OCI-LY7 (cell line): ENCODE data around the gene ZFP14. TPM values are rescaled to one million over a fixed set of nuclear protein-coding genes. Genes with fewer than 3 reads are reported as not detected.

Experiments used
- BruUV-seq: library from RNA; stranded (reverse); fragments of 400-500 nt; replicated peaks from 2 replicates; lab custom pipeline; 2021; lab: Mats Ljungman, UMichigan
- CTCF ChIA-PET: fragments of 300-600 bp; sonication (Branson Sonifier 250); formaldehyde crosslinking; loops from one replicate; lab custom pipeline; 2022; ENCODE audit warnings: antibody characterized with exemption; ENCODE audit not compliant: unreplicated experiment; lab: Charles Lee
- POLR2A ChIA-PET: fragments of 300-600 bp; sonication (Branson Sonifier 250); formaldehyde crosslinking; loops from one replicate; lab custom pipeline; 2022; ENCODE audit warnings: antibody characterized with exemption; lab: Charles Lee
- DNase-seq: peaks from one replicate; pipeline ENCODE4 v3.0.0-alpha.2; 2015; ENCODE audit warnings: low spot score
- H2AFZ ChIP-seq: fragments of 200-600 bp; sonication (generic), shearing (Covaris generic); 2 replicates; pipeline ENCODE4 v1.6.1; 2014; ENCODE audit warnings: mild to moderate bottlenecking, antibody characterized with exemption, low read length, moderate library complexity
- H3K27ac ChIP-seq: fragments of 200-600 bp; sonication (generic); 2 replicates; pipeline ENCODE4 v1.5.1; 2014; ENCODE audit warnings: mixed run types, low read depth, mild to moderate bottlenecking, moderate library complexity, low read length, inconsistent platforms; ENCODE audit not compliant: poor library complexity, severe bottlenecking
- H3K36me3 ChIP-seq: fragments of 200-600 bp; sonication (generic); 2 replicates; pipeline ENCODE4 v1.6.1; 2014; ENCODE audit warnings: mild to moderate bottlenecking, antibody characterized with exemption, low read length, moderate library complexity, mixed read lengths; ENCODE audit not compliant: insufficient read depth
- H3K4me1 ChIP-seq: fragments of 200-600 bp; sonication (generic); 2 replicates; pipeline ENCODE4 v1.5.1; 2014; ENCODE audit warnings: mild to moderate bottlenecking, low read length; ENCODE audit not compliant: insufficient read depth, poor library complexity, severe bottlenecking
- H3K4me2 ChIP-seq: fragments of 200-600 bp; sonication (generic); 2 replicates; pipeline ENCODE4 v1.6.1; 2014; ENCODE audit warnings: mild to moderate bottlenecking, low read length
- H3K4me3 ChIP-seq: fragments of 200-600 bp; sonication (generic); 2 replicates; pipeline ENCODE4 v1.5.1; 2014; ENCODE audit warnings: mild to moderate bottlenecking, low read depth, low read length; ENCODE audit not compliant: poor library complexity, severe bottlenecking
- H3K79me2 ChIP-seq: fragments of 200-600 bp; sonication (generic); 2 replicates; pipeline ENCODE4 v1.6.1; 2016; ENCODE audit warnings: low read depth, mild to moderate bottlenecking, low read length, moderate library complexity, mixed read lengths; ENCODE audit not compliant: insufficient read depth
- H3K9me2 ChIP-seq: fragments of 200-600 bp; sonication (generic); 2 replicates; pipeline ENCODE4 v1.6.1; 2016; ENCODE audit warnings: mild to moderate bottlenecking, low read length, mixed read lengths; ENCODE audit not compliant: insufficient read depth
- H3K9me3 ChIP-seq: fragments of 200-600 bp; sonication (generic); 2 replicates; pipeline ENCODE4 v1.6.1; 2014; ENCODE audit warnings: mild to moderate bottlenecking, mixed run types, low read length, mixed read lengths
- H4K20me1 ChIP-seq: fragments of 200-600 bp; sonication (generic); 2 replicates; pipeline ENCODE4 v1.6.1; 2014; ENCODE audit warnings: mild to moderate bottlenecking, antibody characterized with exemption, low read length, moderate library complexity, mixed read lengths; ENCODE audit not compliant: insufficient read depth
- CTCF ChIP-seq: fragments of 200-600 bp; sonication (generic); conservative IDR thresholded peaks from 2 replicates; pipeline ENCODE4 v1.5.1; 2014; ENCODE audit warnings: mild to moderate bottlenecking, antibody characterized with exemption, low read length, moderate library complexity, mixed read lengths
- EZH2phosphoT487 ChIP-seq: fragments of 200-600 bp; sonication (generic); IDR thresholded peaks from 2 replicates; pipeline ENCODE4 v1.6.1; 2018; ENCODE audit warnings: low read depth, borderline replicate concordance, mild to moderate bottlenecking, mixed run types, antibody characterized with exemption, low read length, moderate library complexity, mixed read lengths
- intact Hi-C: fragments of 100-400 bp; cut with micrococcal nuclease; formaldehyde crosslinking; loops from one replicate; pipeline ENCODE4 v1.10.0; 2022; ENCODE audit not compliant: unreplicated experiment
- total RNA-seq, 2 experiments: library from RNA; depleted of rRNA in 1 of 2; stranded (reverse); fragments of >200 nt in 1 of 2; shearing (Covaris generic) in 1 of 2; gene quantifications; 2 replicates each; pipeline ENCODE4 v1.2.3, GENCODE V29; 2014 to 2022

Gene ZFP14
- total RNA-seq, 2 experiments from 2014 or later, result 5.2 to 6.2 TPM

- POLR2A ChIA-PET, result no interaction called here
- H3K27ac ChIP-seq, result no peak overlapping the region
Observed at GRCh38 chr19:36421749-36422481, 42.9 kb upstream of the ZFP14 start.

GRCh38 chr19:36420961-36421748 lies 42.2 kb upstream of the ZFP14 start:
- Histone ChIP-seq H3K79me2 (peaks cover 21% of the 10 kb centered on the region), H3K9me3 (peaks cover 6% of the 10 kb centered on the region), H3K36me3 (peaks cover 6% of the 10 kb centered on the region), H3K27ac (no peak overlapping the region), H3K4me2 (no peak overlapping the region), H2AFZ (no peak overlapping the region), H4K20me1 (no peaks in the 10 kb centered on the region), H3K4me1 (peaks cover 16% of the 10 kb centered on the region), H3K4me3 (no peak overlapping the region), H3K9me2 (no peaks in the 10 kb centered on the region)
- TF ChIP-seq CTCF, result no peak
- no peak for TF ChIP-seq EZH2phosphoT487
- CTCF ChIA-PET, result no interaction called here
- no peak for DNase-seq
- intact Hi-C loops, result no loop called here
- no TSS peak for BruUV-seq
- POLR2A ChIA-PET, result interaction anchor here (0.6 to 0.7 kb wide), 2 partner anchors 66 to 803 kb away, joined by 3 to 5 read pairs; no protein-coding TSS in a partner anchor

More at GRCh38 chr19:36421749-36422481, 42.9 kb upstream of the ZFP14 start:
- no peak for DNase-seq
- TF ChIP-seq CTCF (no peak), EZH2phosphoT487 (no peak)
- H3K36me3 ChIP-seq, result no peaks in the 10 kb centered on the region; the same call in 1 of the 2 replicates
- CTCF ChIA-PET, result no interaction called here
- H3K4me3 ChIP-seq, result no peak overlapping the region
- peaks cover 15% of the 10 kb centered on the region for H3K4me1 ChIP-seq
- no peak overlapping the region for H2AFZ ChIP-seq
- H3K4me2 ChIP-seq, result no peak overlapping the region
- H4K20me1 ChIP-seq, result no peaks in the 10 kb centered on the region
- no TSS peak for BruUV-seq
- H3K9me2 ChIP-seq, result no peaks in the 10 kb centered on the region
- intact Hi-C loops, result no loop called here
- 0 out of 2 replicates have a peak, but pooled peaks cover 4% of the 10 kb centered on the region for H3K9me3 ChIP-seq
- H3K79me2 ChIP-seq, result peaks cover 13% of the 10 kb centered on the region
